Uterus (tissue), 4 donors: ENCODE measurements around the gene FAM227A. TPM values are rescaled to one million over a fixed set of nuclear protein-coding genes. Genes with fewer than 3 reads are reported as not detected.

Experiments
- DNase-seq, 2 donors: peaks; one replicate each; pipeline ENCODE4 v3.0.0-alpha.2; 2019 to 2020
- H3K27ac ChIP-seq, 2 donors: fragments of 200-600 bp; sonication (generic); 1 replicate in 1 of 2; 2 replicates in 1 of 2; pipeline ENCODE4 v1.5.1; 2016 to 2018
- H3K27me3 ChIP-seq, 2 donors: fragments of 200-600 bp; sonication (generic); one replicate each; pipeline ENCODE4 v1.5.1; 2018 to 2019; ENCODE audit warnings: control low read depth in 1 of 2
- H3K36me3 ChIP-seq, 2 donors: fragments of 200-600 bp; sonication (generic); one replicate each; pipeline ENCODE4 v1.5.1; 2019; ENCODE audit warnings: control low read depth in 1 of 2
- H3K4me1 ChIP-seq, 2 donors: fragments of 200-600 bp; sonication (generic); one replicate each; pipeline ENCODE4 v1.5.1; 2018 to 2019; ENCODE audit warnings: control low read depth in 1 of 2
- H3K4me3 ChIP-seq, 2 donors: fragments of 200-600 bp; sonication (generic); 1 replicate in 1 of 2; 2 replicates in 1 of 2; pipeline ENCODE4 v1.5.1; 2018 to 2019; ENCODE audit warnings: mild to moderate bottlenecking in 1 of 2
- H3K9me3 ChIP-seq, 2 donors: fragments of 200-600 bp; sonication (generic); one replicate each; pipeline ENCODE4 v1.5.1; 2019; ENCODE audit warnings: control low read depth in 1 of 2
- CTCF ChIP-seq, 4 experiments: fragments of 200-600 bp in 2 of 4; fragments of 450-650 bp in 2 of 4; sonication (generic) in 2 of 4; IDR thresholded peaks; one replicate each; pipeline ENCODE4 v1.5.1; 2016 to 2019; ENCODE audit warnings: antibody characterized with exemption in 4 of 4, mild to moderate bottlenecking in 2 of 4, moderate library complexity in 1 of 4
- POLR2A ChIP-seq, 2 donors: fragments of 450-650 bp; IDR thresholded peaks; one replicate each; pipeline ENCODE4 v1.6.1; 2016; ENCODE audit warnings: antibody characterized with exemption in 2 of 2, mild to moderate bottlenecking in 1 of 2, moderate library complexity in 1 of 2
- intact Hi-C: fragments of 100-400 bp; cut with DNase I; formaldehyde crosslinking; loops from one replicate; pipeline ENCODE4 v1.15.1; 2023; ENCODE audit warnings: low total_unique reads
- total RNA-seq, 4 donors: library from RNA; depleted of rRNA in 3 of 4; stranded (reverse); fragments of >200 nt in 3 of 4; gene quantifications; one replicate each; pipeline versions ENCODE4 v1.1.0 to v1.2.4, GENCODE V29; 2014 to 2023
- donor health status: DM: yes; HTN: yes; CAD: no.

The FAM227A gene
- total RNA-seq, 4 donors from 2014 or later, result 1.5 to 10.4 (median 4.6) TPM

DNA sequence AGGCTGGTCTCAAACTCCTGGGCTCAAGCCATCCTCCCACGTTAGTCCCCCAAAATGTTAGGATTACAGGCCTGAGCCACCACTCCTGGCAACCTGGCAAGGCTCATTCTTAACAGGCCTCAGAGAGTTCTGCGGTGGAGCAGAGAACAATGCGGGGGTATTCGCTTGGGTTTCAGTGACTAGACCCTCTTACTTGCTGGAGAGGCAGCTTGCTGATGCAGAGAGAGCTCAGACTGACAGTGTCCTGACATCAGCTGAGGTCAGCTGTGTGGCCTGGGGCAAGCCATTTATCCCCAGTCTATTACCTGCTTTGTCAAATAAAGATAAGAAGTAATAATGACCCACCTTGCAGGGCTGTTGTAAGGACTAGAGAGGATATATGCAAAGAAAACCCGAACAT lies 46.0 kb downstream of the FAM227A start:
- Histone ChIP-seq H3K36me3 (no peaks in the 10 kb centered on the region), H3K4me3 (no peak overlapping the region), H3K27me3 (no peaks in the 10 kb centered on the region), H3K27ac (no peak overlapping the region), H3K4me1 (no peaks in the 10 kb centered on the region), H3K9me3 (no peaks in the 10 kb centered on the region)
- TF ChIP-seq POLR2A (IDR thresholded peaks at IDR 0.05) (no peak), CTCF (IDR thresholded peaks at IDR 0.05) (no peak)
- intact Hi-C loops, result no loop called here
- DNase-seq, result no peak

- no peak for TF ChIP-seq CTCF (IDR thresholded peaks at IDR 0.05)
- TF ChIP-seq POLR2A (IDR thresholded peaks at IDR 0.05), result no peak
- intact Hi-C loops, result no loop called here
- Histone ChIP-seq H3K4me1 (no peaks in the 10 kb centered on the region), H3K9me3 (no peaks in the 10 kb centered on the region), H3K36me3 (no peaks in the 10 kb centered on the region), H3K4me3 (no peak overlapping the region), H3K27me3 (no peaks in the 10 kb centered on the region), H3K27ac (no peak overlapping the region)
- no peak for DNase-seq
Measured at GRCh38 chr22:38608992-38609750, 47.0 kb downstream of the FAM227A start.

GRCh38 chr22:38607680-38608079 lies 48.5 kb downstream of the FAM227A start:
- H3K27ac ChIP-seq, result no peak overlapping the region
- no peaks in the 10 kb centered on the region for H3K9me3 ChIP-seq
- intact Hi-C loops, result no loop called here
- no peaks in the 10 kb centered on the region for H3K4me1 ChIP-seq
- H3K27me3 ChIP-seq, result no peaks in the 10 kb centered on the region
- no peak overlapping the region for H3K4me3 ChIP-seq
- H3K36me3 ChIP-seq, result no peaks in the 10 kb centered on the region
- TF ChIP-seq POLR2A (IDR thresholded peaks at IDR 0.05), result no peak
- TF ChIP-seq CTCF (IDR thresholded peaks at IDR 0.05), result no peak
- no peak for DNase-seq

- Histone ChIP-seq H3K4me3 (no peak overlapping the region), H3K27ac (no peak overlapping the region), H3K9me3 (no peaks in the 10 kb centered on the region), H3K27me3 (no peaks in the 10 kb centered on the region), H3K36me3 (no peaks in the 10 kb centered on the region), H3K4me1 (no peaks in the 10 kb centered on the region)
- DNase-seq, result no peak
- TF ChIP-seq POLR2A (IDR thresholded peaks at IDR 0.05) (no peak), CTCF (IDR thresholded peaks at IDR 0.05) (no peak)
- intact Hi-C loops, result no loop called here
Measured at GRCh38 chr22:38602166-38602565, 54.0 kb downstream of the FAM227A start.

DNA sequence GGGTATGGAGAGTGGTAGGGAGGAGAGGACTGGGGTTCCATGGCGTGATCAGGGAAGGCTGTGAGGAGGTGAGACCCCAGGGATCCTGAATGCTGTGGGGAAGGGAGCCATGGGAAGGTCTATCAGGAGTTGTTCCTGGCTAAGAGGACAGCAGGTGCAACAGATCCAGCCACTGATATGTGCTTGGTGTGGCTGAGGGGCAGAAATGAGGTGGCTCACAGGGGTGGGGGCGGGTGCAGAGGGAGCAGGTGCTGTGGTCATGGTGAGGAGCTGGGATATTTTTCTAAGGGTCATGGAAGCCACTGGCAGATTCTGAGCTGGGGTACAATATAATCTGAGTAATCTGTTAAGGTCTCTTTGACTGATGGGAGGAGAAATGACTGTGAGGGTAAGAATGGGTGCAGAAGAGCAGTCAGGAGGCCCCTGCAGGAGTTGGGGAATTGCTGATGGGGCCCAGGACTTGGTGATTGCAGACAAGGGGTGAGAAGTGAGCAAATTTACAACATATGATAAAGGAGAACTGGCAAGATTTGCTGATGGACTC lies 54.9 kb downstream of the FAM227A start:
- Histone ChIP-seq H3K27ac (no peak overlapping the region), H3K27me3 (no peaks in the 10 kb centered on the region), H3K4me1 (no peaks in the 10 kb centered on the region), H3K36me3 (no peaks in the 10 kb centered on the region), H3K4me3 (no peak overlapping the region), H3K9me3 (no peaks in the 10 kb centered on the region)
- TF ChIP-seq POLR2A (IDR thresholded peaks at IDR 0.05), result no peak
- no peak for TF ChIP-seq CTCF (IDR thresholded peaks at IDR 0.05)
- DNase-seq, result no peak
- intact Hi-C loops, result no loop called here
